Measurements from ENCODE around the gene ERBB2. TPM values are rescaled to one million over a fixed set of nuclear protein-coding genes. Genes with fewer than 3 reads are reported as not detected.

Gene ERBB2
- total RNA-seq, 4 donors from 2014 or later, result 75.2 to 170 (median 86.5) TPM

- Histone ChIP-seq H3K4me1 (peaks cover 0 to 30% (median 0%) of the 10 kb centered on the region in 3 donors), H3K9me3 (no peaks in the 10 kb centered on the region), H3K27me3 (peaks cover 0 to 4% (median 0%) of the 10 kb centered on the region in 4 donors), H3K36me3 (no peaks in the 10 kb centered on the region), H3K4me3 (no peak overlapping the region), H3K27ac (peak overlapping the region in 3 of 4 donors; percentile 6 to 58 (median 9))
- intact Hi-C loops (cut with DNase I), result loop anchor here (10.0 kb wide), 1 partner anchor 95 kb away; the partner anchor contains the start of genes IKZF3 and ZPBP2
- 30% methylated on average over 8 of the region's 8 CpGs for WGBS, 2 donors
- no peak for TF ChIP-seq POLR2A (IDR thresholded peaks at IDR 0.05)
- TF ChIP-seq CTCF (IDR thresholded peaks at IDR 0.05), result no peak
- DNase-seq, result no peak
These were observed 70.2 kb downstream of the ERBB2 start for GRCh38 chr17:39769974-39770587.

- TF ChIP-seq CTCF (IDR thresholded peaks at IDR 0.05) (no peak), POLR2A (IDR thresholded peaks at IDR 0.05) (no peak)
- DNase-seq, result no peak
- intact Hi-C loops (cut with DNase I), result no loop called here
- Histone ChIP-seq H3K27me3 (peaks cover 0 to 4% (median 0%) of the 10 kb centered on the region in 4 donors), H3K27ac (peak overlapping the region in 2 of 4 donors; percentile 66 to 69), H3K4me3 (peak overlapping the region in 1 of 4 donors; percentile 6), H3K36me3 (no peaks in the 10 kb centered on the region), H3K4me1 (peaks cover 0 to 30% (median 0%) of the 10 kb centered on the region in 3 donors), H3K9me3 (no peaks in the 10 kb centered on the region)
These were observed 72.6 kb downstream of the ERBB2 start for GRCh38 chr17:39772415-39772814.

GRCh38 chr17:39772987-39773934 is 73.4 kb downstream of the ERBB2 start:
- TF ChIP-seq POLR2A (IDR thresholded peaks at IDR 0.05) (no peak), CTCF (IDR thresholded peaks at IDR 0.05) (no peak)
- intact Hi-C loops (cut with DNase I), result no loop called here
- H3K36me3 ChIP-seq, result no peaks in the 10 kb centered on the region
- DNase-seq, result no peak
- no peaks in the 10 kb centered on the region for H3K9me3 ChIP-seq
- H3K4me1 ChIP-seq, result peaks cover 0 to 30% (median 0%) of the 10 kb centered on the region in 3 donors
- H3K4me3 ChIP-seq, result peak overlapping the region in 1 of 4 donors; percentile 6
- peak overlapping the region in 3 of 4 donors; percentile 31 to 69 (median 66) for H3K27ac ChIP-seq
- peaks cover 0 to 11% (median 0%) of the 10 kb centered on the region in 4 donors for H3K27me3 ChIP-seq
- 58 to 85% methylated on average over 5 to 7 of the region's 7 CpGs for WGBS, 2 donors

- TF ChIP-seq POLR2A (IDR thresholded peaks at IDR 0.05), result no peak
- TF ChIP-seq CTCF (IDR thresholded peaks at IDR 0.05), result no peak
- WGBS, 2 donors, result 60 to 72% methylated on average over 4 of the region's 4 CpGs
- no peaks in the 10 kb centered on the region for H3K9me3 ChIP-seq
- no peak for DNase-seq
- H3K4me3 ChIP-seq, result peak overlapping the region in 2 of 4 donors; percentile 3 to 4
- H3K27me3 ChIP-seq, result peaks cover 0 to 11% (median 0%) of the 10 kb centered on the region in 4 donors
- H3K4me1 ChIP-seq, result peaks cover 0 to 30% (median 0%) of the 10 kb centered on the region in 3 donors
- H3K27ac ChIP-seq, result peak overlapping the region in 3 of 4 donors; percentile 31 to 66 (median 49)
- intact Hi-C loops (cut with DNase I), result no loop called here
- H3K36me3 ChIP-seq, result no peaks in the 10 kb centered on the region
These were observed 74.2 kb downstream of the ERBB2 start for GRCh38 chr17:39774047-39774446.
